HG02840 (cell line): Measurements from ENCODE around the gene FN1.
A peak's percentile ranks its signal among the peaks of the same experiment; 100 is the strongest.
"Not testable (repeated sequence)": the region's sequence is repeated elsewhere in the genome, so short reads cannot be mapped to it uniquely, and the experiment has no call there.

Source experiments
- ATAC-seq: cut with Tn5 transposase; IDR thresholded peaks from one replicate; pipeline ENCODE4 v1.9.1; 2021; ENCODE audit warnings: mild to moderate bottlenecking, moderate library complexity, moderate number of reproducible peaks; ENCODE audit not compliant: unreplicated experiment, low FRiP score

FN1 gene

GRCh38 chr2:215357660-215358059, 78.2 kb downstream of the FN1 start:
- ATAC-seq: no peak

- ATAC-seq: no peak
Measured at GRCh38 chr2:215356948-215357461, 78.9 kb downstream of the FN1 start.

DNA sequence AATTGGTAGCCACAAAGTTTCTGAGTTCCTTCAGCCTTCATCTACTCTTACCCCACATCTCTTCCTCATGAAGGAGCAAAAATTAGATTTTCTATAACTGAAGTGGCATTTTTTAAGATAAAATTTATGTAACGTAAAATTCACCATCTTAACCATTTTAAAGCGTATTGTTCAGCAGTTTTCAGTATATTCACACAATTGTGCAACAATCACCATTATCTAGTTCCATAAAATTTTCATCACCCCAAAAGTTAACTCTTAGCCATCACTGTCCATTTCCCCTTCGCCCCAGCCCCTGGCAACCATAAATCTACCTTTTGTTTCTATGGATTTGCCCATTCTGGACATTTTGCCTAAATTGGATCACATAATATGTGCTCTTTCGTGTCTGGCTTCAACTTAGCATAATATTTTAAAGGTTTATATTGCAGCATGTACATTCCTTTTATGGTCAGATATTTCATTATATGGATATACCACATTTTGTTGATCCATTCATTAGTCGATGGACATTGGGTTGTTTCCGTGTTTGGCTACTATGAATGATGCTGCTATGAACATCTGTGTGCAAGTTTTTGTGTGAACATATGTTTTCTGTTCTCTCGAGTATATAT, 79.4 kb downstream of the FN1 start:
- ATAC-seq: no peak

- no peak for ATAC-seq
Measured at GRCh38 chr2:215355801-215356200, 80.1 kb downstream of the FN1 start.

GRCh38 chr2:215354771-215355695, 80.8 kb downstream of the FN1 start:
- no peak for ATAC-seq

GRCh38 chr2:215352602-215353001, 83.3 kb downstream of the FN1 start:
- ATAC-seq: no peak

DNA sequence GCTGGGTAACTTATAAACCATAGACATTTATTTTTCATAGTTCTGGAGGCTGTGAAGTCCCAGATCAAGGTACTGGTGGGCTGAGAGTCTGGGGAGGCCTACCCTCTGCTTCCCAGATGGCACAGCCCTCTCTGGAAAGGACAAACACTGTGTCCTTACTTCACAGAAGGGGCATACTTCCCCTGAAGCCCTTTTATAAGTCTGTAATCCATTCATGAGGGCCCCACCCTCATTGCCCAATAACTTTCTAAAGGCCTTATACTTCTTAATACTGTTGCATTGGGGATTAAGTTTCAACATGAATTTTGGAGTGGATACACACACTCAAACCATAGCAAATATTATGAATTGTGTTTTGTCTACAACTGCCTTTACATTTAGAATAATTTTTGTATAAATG, 88.0 kb downstream of the FN1 start:
- no peak for ATAC-seq

DNA sequence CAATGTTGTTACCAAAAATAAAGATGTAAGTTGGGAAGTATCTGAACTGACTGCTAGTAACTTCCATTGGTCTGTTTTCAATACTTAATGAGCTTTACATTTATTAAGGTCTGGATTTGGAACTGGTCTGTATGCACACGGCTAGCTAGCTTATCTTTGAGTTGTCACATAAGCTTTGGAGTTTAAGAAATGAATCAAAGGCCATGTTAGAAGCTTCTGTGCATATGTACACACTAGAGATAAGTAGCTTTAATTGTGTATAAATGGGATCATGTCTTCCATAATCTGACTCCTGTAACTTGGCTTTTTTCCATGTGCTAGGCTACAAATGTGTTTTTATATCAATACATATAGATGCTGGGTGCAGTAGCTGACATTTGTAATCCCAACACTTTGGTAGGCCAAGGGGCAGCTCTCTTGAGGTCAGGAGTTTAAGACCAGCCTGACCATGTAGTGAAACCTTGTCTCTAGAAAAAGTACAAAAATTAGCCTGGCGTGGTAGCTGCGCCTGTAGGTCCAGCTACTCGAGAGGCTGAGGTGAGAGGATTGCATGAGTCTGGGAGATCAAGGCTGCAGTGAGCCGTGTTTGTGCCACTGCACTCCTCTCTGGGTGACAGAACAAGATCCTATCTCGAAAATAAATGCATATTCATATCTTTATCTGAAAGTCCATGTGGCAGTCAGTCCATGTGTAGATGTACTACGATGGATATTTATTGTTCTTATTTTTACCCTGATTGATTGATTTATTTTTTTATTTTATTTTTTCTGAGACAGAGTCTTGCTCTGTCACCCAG, 96.8 kb downstream of the FN1 start:
- ATAC-seq: no peak

- no peak for ATAC-seq
Measured at GRCh38 chr2:215332872-215333595, 102.8 kb downstream of the FN1 start.

DNA sequence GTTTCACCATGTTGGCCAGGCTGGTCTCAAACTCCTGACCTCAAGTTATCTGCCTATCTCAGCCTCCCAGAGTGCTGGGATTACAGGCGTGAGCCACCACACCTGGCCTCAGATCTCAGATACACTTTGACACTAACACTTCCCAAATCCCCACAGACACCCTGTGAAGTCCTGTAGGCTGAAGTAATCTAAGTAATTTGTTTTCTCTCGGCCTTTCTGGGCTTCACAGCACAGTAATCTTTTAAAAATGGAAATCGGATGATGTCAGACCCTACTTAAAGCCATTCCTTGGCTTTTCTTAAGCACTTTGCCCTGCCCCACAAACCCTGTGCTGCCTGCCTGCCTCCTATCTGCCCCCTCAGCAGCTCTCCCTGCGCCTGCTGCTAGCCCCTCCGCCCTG, 107.8 kb downstream of the FN1 start:
- no peak for ATAC-seq

DNA sequence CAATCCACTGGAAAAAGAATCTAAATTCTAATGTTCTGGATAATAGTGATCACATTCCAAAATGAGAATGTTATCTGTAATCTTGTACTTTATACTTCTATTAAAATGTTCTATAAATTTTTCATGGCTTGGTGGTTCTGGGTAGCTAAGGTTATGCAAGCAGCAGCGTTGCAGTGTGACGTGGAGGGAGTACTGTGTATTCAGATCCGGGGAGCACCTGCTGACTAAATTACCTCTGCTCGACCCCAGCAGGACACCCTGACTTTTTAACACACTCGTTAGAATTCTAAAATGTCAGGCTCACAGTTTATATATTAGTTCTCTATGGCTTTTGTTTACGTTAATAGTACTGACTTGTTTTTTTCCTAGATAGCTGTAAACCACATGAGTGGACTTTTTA, 111.1 kb downstream of the FN1 start:
- no peak for ATAC-seq

GRCh38 chr2:215320679-215321078, 115.2 kb downstream of the FN1 start:
- ATAC-seq: no peak

DNA sequence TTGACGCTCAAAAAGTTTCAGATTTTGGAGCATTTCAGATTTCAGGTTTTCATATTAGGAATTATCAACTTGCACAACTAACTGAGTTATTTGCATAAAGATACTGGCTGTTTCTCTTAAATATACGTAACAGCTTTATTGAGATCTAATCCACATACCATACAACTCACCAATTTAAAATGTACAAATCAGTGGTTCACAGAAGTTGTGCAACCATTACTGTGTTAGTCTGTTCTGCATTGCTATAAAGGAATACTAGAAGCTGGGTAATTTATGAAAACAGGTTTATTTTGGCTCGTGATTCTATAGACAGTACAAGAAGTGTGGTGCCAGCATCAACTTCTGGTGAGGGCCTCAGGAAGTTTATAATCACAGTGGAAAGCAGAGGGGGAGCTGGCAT, 115.8 kb downstream of the FN1 start:
- no peak for ATAC-seq

GRCh38 chr2:215319500-215319899, 116.4 kb downstream of the FN1 start:
- no peak for ATAC-seq

- no peak for ATAC-seq
Measured at GRCh38 chr2:215316336-215316735, 119.5 kb downstream of the FN1 start.

- ATAC-seq: no peak
Measured at GRCh38 chr2:215315301-215315700, 120.6 kb downstream of the FN1 start.

DNA sequence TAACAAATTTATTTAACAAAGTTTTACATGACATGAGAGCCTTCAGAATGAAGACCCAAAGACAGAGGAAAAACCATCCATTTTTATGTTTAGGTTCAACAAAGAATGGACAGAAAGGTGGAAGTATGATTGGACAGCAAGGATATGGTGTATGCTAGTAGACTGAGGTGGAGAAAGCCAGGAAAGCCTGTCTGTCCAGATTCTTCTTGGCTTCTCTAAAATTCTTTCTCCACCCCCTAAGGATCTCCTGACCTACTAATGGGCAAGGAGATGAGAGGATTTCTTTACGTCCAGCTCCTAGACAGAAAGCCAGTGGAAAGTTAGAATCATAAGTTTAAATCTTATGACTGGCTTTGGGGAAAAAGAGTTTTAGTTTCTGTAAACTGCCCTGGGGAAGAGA, 121.0 kb downstream of the FN1 start:
- ATAC-seq: no peak

DNA sequence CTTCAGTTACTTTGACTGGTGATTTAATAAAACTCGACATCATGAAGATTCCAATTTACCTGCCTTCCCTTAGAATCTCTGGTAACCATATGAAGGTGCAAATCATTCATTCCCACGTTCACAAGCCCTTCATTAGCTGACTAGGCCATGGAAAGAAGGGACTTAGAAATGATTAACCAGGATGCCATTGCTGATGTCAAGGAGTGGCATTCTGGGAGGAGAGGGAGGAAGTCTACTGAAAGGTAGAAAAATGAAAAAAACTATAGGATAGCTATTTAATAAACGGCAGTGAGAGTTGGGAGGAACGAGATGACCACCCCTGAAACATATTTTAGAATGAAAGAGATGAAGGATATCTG, 122.6 kb downstream of the FN1 start:
- no peak for ATAC-seq

DNA sequence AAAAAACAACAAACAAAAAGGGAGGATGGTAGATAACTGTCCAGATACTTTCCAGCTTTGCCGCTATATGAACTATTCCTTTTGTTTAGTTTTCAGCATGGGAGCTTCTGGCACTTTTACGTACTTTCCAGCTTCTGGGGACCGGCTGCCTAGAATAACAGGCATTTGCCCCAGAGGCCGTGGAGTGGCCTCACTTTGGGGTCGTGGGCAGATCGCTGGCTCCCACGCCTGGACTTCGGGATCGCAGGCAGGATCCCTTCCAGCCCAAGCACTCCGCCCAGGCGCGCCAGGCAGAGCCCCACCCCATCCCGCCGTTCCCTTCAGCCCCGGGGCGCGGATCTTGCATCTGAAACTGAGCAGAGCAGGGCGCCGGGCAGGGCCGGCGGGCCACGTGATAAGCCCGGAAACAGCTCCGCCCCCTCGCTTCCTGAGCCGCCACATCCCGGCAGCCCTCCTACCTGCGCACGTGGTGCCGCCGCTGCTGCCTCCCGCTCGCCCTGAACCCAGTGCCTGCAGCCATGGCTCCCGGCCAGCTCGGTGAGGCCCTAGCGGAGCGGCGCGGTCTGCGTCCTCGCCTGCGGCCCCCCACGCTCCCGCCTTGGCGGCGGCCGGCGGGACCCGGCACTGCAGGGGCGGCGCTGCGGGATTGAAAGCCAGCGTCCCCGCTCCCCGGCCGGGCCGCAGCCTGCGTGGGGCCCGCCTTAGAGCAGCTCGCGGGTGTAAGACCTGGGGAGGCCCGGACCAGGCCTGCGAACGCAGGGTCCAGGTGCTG, 124.1 kb downstream of the FN1 start, which contains the start of gene ATIC:
Gene ATIC (plus strand): TSS at position 435 of the 772 bp plus-strand sequence. CDS start 84 bp downstream, at position 519.
- peak; percentile 100 for ATAC-seq

GRCh38 chr2:215311259-215311624, 124.6 kb downstream of the FN1 start:
- not testable (repeated sequence) for ATAC-seq
